WTC11 (cell line): ENCODE measurements around the gene AOAH. TPM values are rescaled to one million over a fixed set of nuclear protein-coding genes. Genes with fewer than 3 reads are reported as not detected.

Experiments used
- ATAC-seq: fragments of 200-7000 bp; cut with Tn5 transposase; 2 replicates; pipeline ENCODE4 v1.10.0; 2021; ENCODE audit warnings: mild to moderate bottlenecking, moderate library complexity
- CTCF ChIA-PET: fragments of 300-600 bp; sonication (Branson Sonifier 250); formaldehyde crosslinking; loops from one replicate; lab custom pipeline; 2021; ENCODE audit warnings: antibody characterized with exemption; lab: Charles Lee
- POLR2A ChIA-PET: fragments of 350-600 bp; sonication (Branson Sonifier 250); formaldehyde crosslinking; loops from one replicate; lab custom pipeline; 2021; ENCODE audit warnings: antibody characterized with exemption; lab: Charles Lee
- DNase-seq: peaks from one replicate; pipeline ENCODE4 v3.0.0; 2021; ENCODE audit warnings: low spot score
- H3K27ac Mint-ChIP-seq: 2 replicates; pipeline ENCODE4 v1.8.0; 2021; ENCODE audit warnings: mixed read lengths
- H3K27me3 Mint-ChIP-seq: 2 replicates; pipeline ENCODE4 v1.8.0; 2021; ENCODE audit warnings: low read depth, mild to moderate bottlenecking, moderate library complexity, mixed read lengths
- H3K36me3 Mint-ChIP-seq: 2 replicates; pipeline ENCODE4 v1.8.0; 2021; ENCODE audit warnings: mixed read lengths
- H3K4me1 Mint-ChIP-seq: 2 replicates; pipeline ENCODE4 v1.8.0; 2022; ENCODE audit warnings: mixed read lengths
- H3K4me3 Mint-ChIP-seq: 2 replicates; pipeline ENCODE4 v1.8.0; 2021; ENCODE audit warnings: mild to moderate bottlenecking, moderate library complexity, mixed read lengths
- H3K9me3 Mint-ChIP-seq: 2 replicates; pipeline ENCODE4 v1.8.0; 2021; ENCODE audit warnings: mixed read lengths
- AR ChIP-seq: fragments of 250-450 bp; sonication (Bioruptor Pico); IDR thresholded peaks from 2 replicates; pipeline ENCODE4 v1.9.0; 2021; ENCODE audit warnings: mild to moderate bottlenecking
- CBFB ChIP-seq: sonication (generic); formaldehyde crosslinking; IDR thresholded peaks from 2 replicates; pipeline ENCODE4 v1.8.1; 2022; ENCODE audit warnings: mild to moderate bottlenecking, low read depth, missing genetic modification reagents
- ETV6 ChIP-seq: sonication (generic); formaldehyde crosslinking; IDR thresholded peaks from 2 replicates; pipeline ENCODE4 v1.8.1; 2022; ENCODE audit warnings: mild to moderate bottlenecking, missing genetic modification reagents
- NFE2L1 ChIP-seq: sonication (generic); formaldehyde crosslinking; IDR thresholded peaks from 2 replicates; pipeline ENCODE4 v1.8.1; 2023; ENCODE audit warnings: missing genetic modification reagents
- NFYB ChIP-seq: sonication (generic); formaldehyde crosslinking; conservative IDR thresholded peaks from 2 replicates; pipeline ENCODE4 v1.8.0; 2022; ENCODE audit warnings: low read depth, missing genetic modification reagents
- PRDM15 ChIP-seq: sonication (generic); formaldehyde crosslinking; IDR thresholded peaks from 2 replicates; pipeline ENCODE4 v1.8.0; 2022; ENCODE audit warnings: missing genetic modification reagents
- PRRX2 ChIP-seq: fragments of 250-450 bp; sonication (Bioruptor Pico); IDR thresholded peaks from 2 replicates; pipeline ENCODE4 v1.8.0; 2021; ENCODE audit warnings: mild to moderate bottlenecking
- RORB ChIP-seq: fragments of 250-450 bp; sonication (Bioruptor Pico); IDR thresholded peaks from 2 replicates; pipeline ENCODE4 v1.9.0; 2021; ENCODE audit warnings: mild to moderate bottlenecking
- TCF7 ChIP-seq: sonication (generic); formaldehyde crosslinking; IDR thresholded peaks from 2 replicates; pipeline ENCODE4 v1.8.0; 2022; ENCODE audit warnings: mild to moderate bottlenecking, low read depth, missing genetic modification reagents, moderate library complexity
- TEAD1 ChIP-seq: sonication (generic); formaldehyde crosslinking; IDR thresholded peaks from 2 replicates; pipeline ENCODE4 v1.8.0; 2022; ENCODE audit warnings: mild to moderate bottlenecking, missing genetic modification reagents
- ZBTB21 ChIP-seq: sonication (generic); formaldehyde crosslinking; IDR thresholded peaks from 2 replicates; pipeline ENCODE4 v1.8.1; 2023; ENCODE audit warnings: mild to moderate bottlenecking, missing genetic modification reagents, borderline replicate concordance
- ZMAT4 ChIP-seq: fragments of 250-450 bp; sonication (Bioruptor Pico); IDR thresholded peaks from 2 replicates; pipeline ENCODE4 v1.9.0; 2021; ENCODE audit warnings: mild to moderate bottlenecking
- ZNF232 ChIP-seq: sonication (generic); formaldehyde crosslinking; IDR thresholded peaks from 2 replicates; pipeline ENCODE4 v1.8.0; 2022; ENCODE audit warnings: mild to moderate bottlenecking, missing genetic modification reagents
- ZNF396 ChIP-seq: fragments of 250-450 bp; sonication (Bioruptor Pico); IDR thresholded peaks from 2 replicates; pipeline ENCODE4 v1.8.0; 2021; ENCODE audit warnings: mild to moderate bottlenecking, moderate library complexity, borderline replicate concordance
- ZNF416 ChIP-seq: fragments of 250-450 bp; sonication (Bioruptor Pico); IDR thresholded peaks from 2 replicates; pipeline ENCODE4 v1.9.0; 2021; ENCODE audit warnings: mild to moderate bottlenecking, inconsistent platforms
- total RNA-seq: library from RNA; stranded (reverse); gene quantifications from 3 replicates; pipeline ENCODE4 v1.2.3, GENCODE V29; 2021
- TF ChIP-seq, protein P1 (sequence below): sonication (generic); formaldehyde crosslinking; IDR thresholded peaks from 2 replicates; pipeline ENCODE4 v1.8.1; 2022; ENCODE audit warnings: mild to moderate bottlenecking, moderate library complexity, missing genetic modification reagents
- TF ChIP-seq, protein P2 (sequence below): sonication (generic); formaldehyde crosslinking; IDR thresholded peaks from 2 replicates; pipeline ENCODE4 v1.8.0; 2022; ENCODE audit warnings: mild to moderate bottlenecking, missing genetic modification reagents

Gene AOAH
- total RNA-seq, 1 experiment from 2014 or later, result 0.31 TPM

DNA sequence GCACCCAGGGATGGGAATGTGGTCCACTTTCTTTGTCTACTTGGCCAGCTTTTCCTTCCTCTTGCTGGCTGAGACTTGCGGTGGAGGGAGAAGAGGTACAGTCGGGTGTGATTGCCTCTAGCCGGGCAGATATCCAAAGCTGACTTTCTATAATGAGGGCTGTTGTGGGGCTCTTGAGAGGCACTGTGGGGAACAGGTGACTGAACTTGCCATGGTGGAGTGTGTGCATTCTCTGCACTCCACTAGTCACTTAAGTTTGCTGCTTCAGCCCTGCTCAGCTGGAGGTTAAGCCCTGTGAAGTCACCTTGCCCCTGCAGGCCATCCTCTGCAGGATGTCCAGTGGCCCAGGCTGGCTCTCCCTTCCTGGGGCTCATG is 116.6 kb downstream of the AOAH start:
- Mint-ChIP-seq H3K36me3 (no peaks in the 10 kb centered on the region), H3K4me3 (no peak overlapping the region), H3K4me1 (peaks cover 26% of the 10 kb centered on the region), H3K9me3 (no peaks in the 10 kb centered on the region)
- POLR2A ChIA-PET, result no interaction called here
- TF ChIP-seq TEAD1 (CRISPR knock-in tag) (no peak), ZBTB21 (CRISPR knock-in tag) (no peak), ZNF396 (CRISPR knock-in tag) (no peak), PRDM15 (no peak), AR (CRISPR knock-in tag) (no peak), PRRX2 (CRISPR knock-in tag) (no peak), ZMAT4 (CRISPR knock-in tag) (no peak), ETV6 (CRISPR knock-in tag) (no peak), TCF7 (CRISPR knock-in tag) (no peak), CBFB (CRISPR knock-in tag) (no peak)
- TF ChIP-seq, protein P1, sequence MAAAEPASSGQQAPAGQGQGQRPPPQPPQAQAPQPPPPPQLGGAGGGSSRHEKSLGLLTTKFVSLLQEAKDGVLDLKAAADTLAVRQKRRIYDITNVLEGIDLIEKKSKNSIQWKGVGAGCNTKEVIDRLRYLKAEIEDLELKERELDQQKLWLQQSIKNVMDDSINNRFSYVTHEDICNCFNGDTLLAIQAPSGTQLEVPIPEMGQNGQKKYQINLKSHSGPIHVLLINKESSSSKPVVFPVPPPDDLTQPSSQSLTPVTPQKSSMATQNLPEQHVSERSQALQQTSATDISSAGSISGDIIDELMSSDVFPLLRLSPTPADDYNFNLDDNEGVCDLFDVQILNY (CRISPR knock-in tag), result no peak
- TF ChIP-seq, all 79 proteins: peak for 0
- ATAC-seq (no peak), DNase-seq (no peak)
- Mint-ChIP-seq H3K27ac (no peak overlapping the region), H3K27me3 (peaks cover 6% of the 10 kb centered on the region)
- CTCF ChIA-PET, result no interaction called here

- TF ChIP-seq ZNF396 (CRISPR knock-in tag), result no peak
- TF ChIP-seq, protein P1 (CRISPR knock-in tag), result no peak
- TF ChIP-seq, protein P2, sequence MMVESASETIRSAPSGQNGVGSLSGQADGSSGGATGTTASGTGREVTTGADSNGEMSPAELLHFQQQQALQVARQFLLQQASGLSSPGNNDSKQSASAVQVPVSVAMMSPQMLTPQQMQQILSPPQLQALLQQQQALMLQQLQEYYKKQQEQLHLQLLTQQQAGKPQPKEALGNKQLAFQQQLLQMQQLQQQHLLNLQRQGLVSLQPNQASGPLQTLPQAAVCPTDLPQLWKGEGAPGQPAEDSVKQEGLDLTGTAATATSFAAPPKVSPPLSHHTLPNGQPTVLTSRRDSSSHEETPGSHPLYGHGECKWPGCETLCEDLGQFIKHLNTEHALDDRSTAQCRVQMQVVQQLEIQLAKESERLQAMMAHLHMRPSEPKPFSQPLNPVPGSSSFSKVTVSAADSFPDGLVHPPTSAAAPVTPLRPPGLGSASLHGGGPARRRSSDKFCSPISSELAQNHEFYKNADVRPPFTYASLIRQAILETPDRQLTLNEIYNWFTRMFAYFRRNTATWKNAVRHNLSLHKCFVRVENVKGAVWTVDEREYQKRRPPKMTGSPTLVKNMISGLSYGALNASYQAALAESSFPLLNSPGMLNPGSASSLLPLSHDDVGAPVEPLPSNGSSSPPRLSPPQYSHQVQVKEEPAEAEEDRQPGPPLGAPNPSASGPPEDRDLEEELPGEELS (CRISPR knock-in tag), result no peak
- TF ChIP-seq RORB, result no peak
- TF ChIP-seq ZNF232, result no peak
- TF ChIP-seq NFE2L1, result no peak
- no peak for TF ChIP-seq ZNF416 (CRISPR knock-in tag)
- TF ChIP-seq NFYB (CRISPR knock-in tag), result no peak
- Mint-ChIP-seq H3K27me3 (peaks cover 6% of the 10 kb centered on the region), H3K27ac (no peak overlapping the region), H3K4me1 (peaks cover 26% of the 10 kb centered on the region), H3K9me3 (no peaks in the 10 kb centered on the region), H3K4me3 (no peak overlapping the region), H3K36me3 (no peaks in the 10 kb centered on the region)
- POLR2A ChIA-PET, result no interaction called here
- ATAC-seq (no peak; the same call in 1 of the 2 replicates), DNase-seq (no peak)
- CTCF ChIA-PET, result interaction anchor here (1.4 kb wide), 1 partner anchor 120 kb away, joined by 3 read pairs; no protein-coding TSS in a partner anchor
Measured at GRCh38 chr7:36606976-36607720, 117.1 kb downstream of the AOAH start.
